ENCODE measurements around the gene GOLGA6C.
"Not testable (repeated sequence)": the region's sequence is repeated elsewhere in the genome, so short reads cannot be mapped to it uniquely, and the experiment has no call there.

The GOLGA6C gene

GRCh38 chr15:75258034-75258433, at the start of gene GOLGA6C:
TSS of gene GOLGA6C (plus strand) at chr15:75258334. CDS start at chr15:75258599, 265 bp downstream.
- not testable (repeated sequence) for DNase-seq

- no peak for DNase-seq
These were observed 49.4 kb upstream of the GOLGA6C start for GRCh38 chr15:75208501-75209288.

- DNase-seq = no peak
These were observed 48.9 kb upstream of the GOLGA6C start for GRCh38 chr15:75209289-75209676.

- no peak for DNase-seq
These were observed 47.3 kb upstream of the GOLGA6C start for GRCh38 chr15:75210811-75211230.

GRCh38 chr15:75211436-75212199, 46.5 kb upstream of the GOLGA6C start:
- DNase-seq = no peak

GRCh38 chr15:75212200-75212858, 45.8 kb upstream of the GOLGA6C start:
- no peak for DNase-seq

GRCh38 chr15:75213212-75213767, 44.8 kb upstream of the GOLGA6C start:
- DNase-seq = no peak

GRCh38 chr15:75213768-75214221, 44.3 kb upstream of the GOLGA6C start:
- DNase-seq = no peak

GRCh38 chr15:75214293-75215096, 43.6 kb upstream of the GOLGA6C start:
- no peak for DNase-seq

- DNase-seq = no peak
These were observed 42.8 kb upstream of the GOLGA6C start for GRCh38 chr15:75215107-75216004.

GRCh38 chr15:75217012-75217411, 41.1 kb upstream of the GOLGA6C start:
- no peak for DNase-seq

GRCh38 chr15:75217574-75217973, 40.6 kb upstream of the GOLGA6C start:
- DNase-seq = not testable (repeated sequence)

GRCh38 chr15:75219507-75219929, 38.6 kb upstream of the GOLGA6C start:
- DNase-seq = not testable (repeated sequence)

GRCh38 chr15:75223688-75224087, 34.4 kb upstream of the GOLGA6C start:
- no peak for DNase-seq

GRCh38 chr15:75224281-75224680, 33.9 kb upstream of the GOLGA6C start:
- no peak for DNase-seq

GRCh38 chr15:75225102-75225836, 32.9 kb upstream of the GOLGA6C start:
- DNase-seq = not testable (repeated sequence)

GRCh38 chr15:75225951-75226732, 32.0 kb upstream of the GOLGA6C start:
- no peak for DNase-seq

GRCh38 chr15:75227112-75227511, 31.0 kb upstream of the GOLGA6C start:
- DNase-seq = not testable (repeated sequence)

GRCh38 chr15:75227663-75228280, 30.4 kb upstream of the GOLGA6C start:
- DNase-seq = no peak
